ENCODE results near the gene PGA5.

The PGA5 gene

DNA sequence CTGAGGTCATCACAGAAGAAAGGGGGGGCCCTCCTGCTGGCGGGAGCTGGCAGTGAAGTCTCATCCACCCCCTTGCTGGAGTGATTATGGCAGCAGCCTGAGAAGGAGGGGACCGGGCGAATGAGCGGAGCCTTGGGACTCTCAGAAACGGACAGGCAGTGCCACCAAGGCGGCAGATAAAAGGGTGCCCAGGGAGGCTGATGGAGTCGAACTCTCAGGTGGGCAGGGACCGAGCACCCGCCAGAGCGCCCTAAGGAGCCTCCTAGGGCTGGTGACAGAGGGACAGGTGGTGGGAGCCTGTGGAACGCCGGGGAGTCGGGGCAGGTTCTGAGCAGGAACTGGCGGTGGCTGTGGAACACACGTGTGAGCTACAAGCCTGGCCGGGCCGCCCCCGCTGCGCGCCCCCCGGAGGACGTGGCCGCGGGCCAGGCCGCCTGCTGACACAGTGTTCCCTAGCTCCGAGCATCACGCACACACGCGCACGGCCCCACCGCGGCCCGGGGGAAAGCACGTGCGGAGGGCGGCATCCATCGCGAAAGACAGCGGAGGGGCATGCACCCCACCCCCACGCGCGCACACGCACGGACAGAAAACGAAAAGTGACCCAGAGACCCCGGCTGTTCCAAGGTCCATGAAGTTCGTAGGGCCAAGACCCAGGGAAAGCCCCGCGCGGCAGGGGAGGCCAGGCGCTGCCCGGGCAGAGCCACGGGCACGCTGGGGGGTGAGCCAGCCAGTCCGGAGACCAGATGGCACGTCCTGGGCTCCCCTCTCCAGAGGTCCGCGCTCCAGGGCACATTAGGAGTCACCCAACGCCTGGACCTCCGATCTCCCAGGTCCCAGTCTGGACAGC is 53.1 kb downstream of the PGA5 start:
- DNase-seq (ENCODE audit: extremely low read depth in 1 of 2, low read depth in 1 of 2) = peak; percentile 27 to 48

DNA sequence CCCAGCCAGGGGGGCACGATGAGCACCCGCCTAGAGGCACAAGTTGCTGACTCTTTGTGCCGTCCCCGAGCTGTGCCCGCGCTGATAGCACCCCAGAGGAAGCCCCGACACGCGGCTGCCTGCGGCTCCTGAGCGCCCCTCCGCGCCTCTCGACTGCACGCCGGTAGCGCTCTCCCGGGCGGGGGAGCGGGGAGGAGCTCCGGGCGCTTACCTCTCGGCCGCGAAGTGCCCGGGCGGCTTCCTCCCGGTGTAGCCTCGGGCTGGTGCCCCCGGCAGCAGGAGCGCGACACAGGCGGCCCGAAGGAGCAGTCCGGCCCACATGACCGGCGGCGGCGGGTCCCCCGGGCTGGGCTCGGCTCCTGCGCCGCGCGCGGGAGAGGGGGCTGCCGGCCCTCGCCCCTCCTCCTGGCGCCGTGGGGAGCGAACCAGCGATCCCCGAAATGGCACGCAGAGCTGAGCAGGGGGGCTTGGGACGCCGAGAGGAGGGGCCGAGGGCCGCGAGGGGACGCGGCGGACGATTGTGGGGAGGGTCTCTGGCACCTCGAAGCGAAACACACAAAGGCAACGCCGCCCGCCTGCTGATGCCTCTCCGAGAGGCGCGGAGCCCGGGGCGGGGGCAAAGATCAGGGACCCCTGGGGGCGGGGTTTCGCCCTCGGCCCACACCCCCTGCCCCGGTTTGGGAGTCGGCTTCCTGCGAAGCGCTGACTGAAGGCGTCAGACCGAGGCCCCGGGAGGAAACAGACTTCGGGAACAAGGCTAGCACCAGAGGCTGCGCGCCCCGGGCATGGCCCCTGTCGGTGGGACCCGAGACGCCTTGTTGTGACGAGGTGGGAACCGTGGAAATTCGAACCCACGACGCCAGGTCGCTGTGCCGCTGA is 54.0 kb downstream of the PGA5 start, which contains the start of gene VWCE:
VWCE (minus strand) TSS at position 600 of the 879 bp plus-strand sequence; CDS start at position 321, 279 bp downstream.
- DNase-seq (ENCODE audit: extremely low read depth in 1 of 2, low read depth in 1 of 2) = peak; percentile 55 to 56

DNA sequence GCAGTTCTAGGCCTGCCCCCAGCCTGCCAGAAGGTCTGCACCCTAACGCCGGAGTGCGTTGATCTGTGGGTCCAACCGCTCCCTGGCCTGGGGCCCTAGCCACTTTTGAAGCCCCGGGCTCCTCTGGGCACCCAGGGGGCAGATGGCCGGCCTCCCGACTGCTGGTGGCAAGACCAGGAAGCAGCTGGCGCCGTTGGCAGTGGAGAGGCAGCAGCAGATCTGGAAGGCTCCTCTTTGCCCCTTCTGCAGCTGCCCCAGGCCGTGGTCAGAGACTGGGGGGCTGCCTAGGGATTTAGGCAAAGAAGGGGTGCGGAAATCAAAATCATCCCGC is 54.6 kb downstream of the PGA5 start:
- DNase-seq (ENCODE audit: extremely low read depth in 1 of 2, low read depth in 1 of 2) = no peak

DNA sequence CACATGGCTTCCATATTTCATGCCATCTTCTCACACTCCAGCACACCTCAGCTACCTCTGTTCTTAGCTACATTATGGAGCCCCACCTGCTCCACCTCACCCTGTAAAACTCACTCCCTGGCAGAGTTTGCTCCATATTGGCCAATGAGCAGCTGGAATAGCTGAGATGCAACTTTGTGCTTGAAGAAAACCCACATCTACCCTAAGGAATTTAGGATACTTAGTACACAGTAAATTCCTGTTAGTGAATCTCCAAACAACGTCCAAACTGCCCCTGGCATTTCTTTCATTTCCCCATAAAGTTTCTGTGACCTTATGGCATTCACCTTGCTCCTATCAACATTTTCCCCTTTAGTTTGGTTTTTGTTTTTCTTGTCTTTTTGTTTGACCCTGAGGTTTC is 56.4 kb downstream of the PGA5 start:
- DNase-seq (ENCODE audit: extremely low read depth in 1 of 2, low read depth in 1 of 2) = no peak

DNA sequence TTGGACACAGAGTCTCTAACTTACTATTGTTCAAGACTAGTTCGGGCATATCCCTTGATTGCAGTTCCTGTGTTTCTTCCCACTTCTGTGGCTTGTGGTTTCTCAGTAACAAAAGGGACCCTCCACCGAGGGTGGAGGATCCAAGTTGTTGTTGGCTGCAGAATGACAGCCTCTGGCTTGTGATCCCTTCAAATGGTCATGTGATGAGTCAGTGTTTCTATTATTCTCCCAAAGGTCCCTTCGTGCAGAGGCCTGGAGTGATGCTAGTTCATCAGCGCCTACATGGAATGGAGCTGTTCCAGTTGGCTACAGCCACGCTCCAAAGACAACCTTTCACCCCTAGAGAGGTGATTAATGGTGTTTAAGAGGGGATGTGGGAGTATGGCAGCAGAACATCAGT is 56.8 kb downstream of the PGA5 start:
- no peak for DNase-seq (ENCODE audit: extremely low read depth in 1 of 2, low read depth in 1 of 2)

DNA sequence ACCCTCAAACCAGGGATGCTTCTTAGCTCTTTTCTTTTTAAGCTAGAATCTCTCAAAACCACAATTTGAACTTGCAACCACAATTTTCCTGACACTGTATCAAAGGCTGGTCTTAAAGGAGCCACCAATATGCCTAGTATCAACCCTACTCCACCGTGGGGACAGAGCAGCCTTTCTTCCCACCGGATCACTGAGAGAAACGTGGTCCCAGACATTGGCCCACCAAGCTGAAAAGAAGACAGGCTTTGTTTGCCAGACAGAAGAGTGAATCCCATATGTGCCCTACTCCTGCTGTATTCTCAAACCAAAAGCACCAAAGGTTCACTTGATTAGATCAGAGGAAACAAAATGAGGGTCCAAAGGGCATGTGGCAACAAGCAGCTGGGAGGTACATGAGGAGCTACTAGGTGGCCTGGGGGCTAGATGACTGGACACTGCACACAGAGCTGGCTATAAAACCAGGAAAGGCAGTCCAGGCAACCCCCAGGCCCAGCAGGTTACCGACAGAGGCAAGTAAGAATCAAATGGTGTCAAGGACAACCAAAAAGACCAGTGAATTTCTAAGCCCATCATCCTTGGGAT is 57.8 kb downstream of the PGA5 start:
- DNase-seq (ENCODE audit: extremely low read depth in 1 of 2, low read depth in 1 of 2) = no peak
